ENCODE measurements around the gene ZNF83.
A peak's percentile ranks its signal among the peaks of the same experiment; 100 is the strongest.
"Not testable (repeated sequence)": the region's sequence is repeated elsewhere in the genome, so short reads cannot be mapped to it uniquely, and the experiment has no call there.

ZNF83 gene

GRCh38 chr19:52637718-52638585 is at the start of gene ZNF83:
Gene ZNF83 (minus strand): TSS chr19:52638355.
- peak; percentile 76 for DNase-seq (ENCODE audit: low read depth, low spot score)

GRCh38 chr19:52687684-52688083 is 49.5 kb upstream of the ZNF83 start:
- no peak for DNase-seq (ENCODE audit: low read depth, low spot score)

GRCh38 chr19:52685811-52686210 is 47.7 kb upstream of the ZNF83 start:
- no peak for DNase-seq (ENCODE audit: low read depth, low spot score)

GRCh38 chr19:52681216-52681615 is 43.1 kb upstream of the ZNF83 start:
- DNase-seq (ENCODE audit: low read depth, low spot score), result not testable (repeated sequence)

- DNase-seq (ENCODE audit: low read depth, low spot score), result no peak
Measured at GRCh38 chr19:52679598-52679997, 41.4 kb upstream of the ZNF83 start.

- not testable (repeated sequence) for DNase-seq (ENCODE audit: low read depth, low spot score)
Measured at GRCh38 chr19:52675239-52675638, 37.1 kb upstream of the ZNF83 start.

- DNase-seq (ENCODE audit: low read depth, low spot score), result no peak
Measured at GRCh38 chr19:52673014-52673413, 34.9 kb upstream of the ZNF83 start.

- no peak for DNase-seq (ENCODE audit: low read depth, low spot score)
Measured at GRCh38 chr19:52670046-52670445, 31.9 kb upstream of the ZNF83 start.

GRCh38 chr19:52669586-52669985 is 31.4 kb upstream of the ZNF83 start:
- no peak for DNase-seq (ENCODE audit: low read depth, low spot score)

GRCh38 chr19:52667972-52668371 is 29.8 kb upstream of the ZNF83 start:
- DNase-seq (ENCODE audit: low read depth, low spot score), result no peak

GRCh38 chr19:52666506-52666905 is 28.4 kb upstream of the ZNF83 start:
- DNase-seq (ENCODE audit: low read depth, low spot score), result no peak

- DNase-seq (ENCODE audit: low read depth, low spot score), result no peak
Measured at GRCh38 chr19:52665529-52665928, 27.4 kb upstream of the ZNF83 start.

- DNase-seq (ENCODE audit: low read depth, low spot score), result no peak
Measured at GRCh38 chr19:52665027-52665426, 26.9 kb upstream of the ZNF83 start.

- no peak for DNase-seq (ENCODE audit: low read depth, low spot score)
Measured at GRCh38 chr19:52664461-52664860, 26.3 kb upstream of the ZNF83 start.

GRCh38 chr19:52662631-52663030 is 24.5 kb upstream of the ZNF83 start:
- no peak for DNase-seq (ENCODE audit: low read depth, low spot score)

- no peak for DNase-seq (ENCODE audit: low read depth, low spot score)
Measured at GRCh38 chr19:52660981-52661380, 22.8 kb upstream of the ZNF83 start.

GRCh38 chr19:52659013-52659412 is 20.9 kb upstream of the ZNF83 start:
- no peak for DNase-seq (ENCODE audit: low read depth, low spot score)

- no peak for DNase-seq (ENCODE audit: low read depth, low spot score)
Measured at GRCh38 chr19:52658595-52658994, 20.4 kb upstream of the ZNF83 start.

- DNase-seq (ENCODE audit: low read depth, low spot score), result no peak
Measured at GRCh38 chr19:52653161-52653560, 15.0 kb upstream of the ZNF83 start.

- no peak for DNase-seq (ENCODE audit: low read depth, low spot score)
Measured at GRCh38 chr19:52651956-52652355, 13.8 kb upstream of the ZNF83 start.

GRCh38 chr19:52648336-52649016 is 10.3 kb upstream of the ZNF83 start:
- no peak for DNase-seq (ENCODE audit: low read depth, low spot score)

GRCh38 chr19:52646571-52647217 is 8.5 kb upstream of the ZNF83 start:
- DNase-seq (ENCODE audit: low read depth, low spot score), result no peak
